ENCODE data around the gene WNT6. TPM values are rescaled to one million over a fixed set of nuclear protein-coding genes. Genes with fewer than 3 reads are reported as not detected.

The WNT6 gene
- total and polyA plus RNA-seq, 4 donors: 0.08 to 0.20 TPM; not detected in 2

- H3K27ac ChIP-seq (ENCODE audit: low read depth in 1 of 2, low read length in 2 of 2): no peak overlapping the region
- WGBS: 26% methylated on average over 16 of the region's 16 CpGs
- peaks cover 3 to 39% (median 15%) of the 10 kb centered on the region in 4 donors for H3K27me3 ChIP-seq (ENCODE audit: control insufficient read depth in 4 of 4, insufficient read depth in 4 of 4, low read length in 3 of 4)
- DNase-seq (ENCODE audit: low spot score): no peak
- TF ChIP-seq RXRA (IDR thresholded peaks at IDR 0.05): no peak
- no peak for TF ChIP-seq JUND (IDR thresholded peaks at IDR 0.05)
- TF ChIP-seq RAD21 (IDR thresholded peaks at IDR 0.05): no peak
- TF ChIP-seq YY1 (IDR thresholded peaks at IDR 0.05): no peak
- TF ChIP-seq, protein P1, sequence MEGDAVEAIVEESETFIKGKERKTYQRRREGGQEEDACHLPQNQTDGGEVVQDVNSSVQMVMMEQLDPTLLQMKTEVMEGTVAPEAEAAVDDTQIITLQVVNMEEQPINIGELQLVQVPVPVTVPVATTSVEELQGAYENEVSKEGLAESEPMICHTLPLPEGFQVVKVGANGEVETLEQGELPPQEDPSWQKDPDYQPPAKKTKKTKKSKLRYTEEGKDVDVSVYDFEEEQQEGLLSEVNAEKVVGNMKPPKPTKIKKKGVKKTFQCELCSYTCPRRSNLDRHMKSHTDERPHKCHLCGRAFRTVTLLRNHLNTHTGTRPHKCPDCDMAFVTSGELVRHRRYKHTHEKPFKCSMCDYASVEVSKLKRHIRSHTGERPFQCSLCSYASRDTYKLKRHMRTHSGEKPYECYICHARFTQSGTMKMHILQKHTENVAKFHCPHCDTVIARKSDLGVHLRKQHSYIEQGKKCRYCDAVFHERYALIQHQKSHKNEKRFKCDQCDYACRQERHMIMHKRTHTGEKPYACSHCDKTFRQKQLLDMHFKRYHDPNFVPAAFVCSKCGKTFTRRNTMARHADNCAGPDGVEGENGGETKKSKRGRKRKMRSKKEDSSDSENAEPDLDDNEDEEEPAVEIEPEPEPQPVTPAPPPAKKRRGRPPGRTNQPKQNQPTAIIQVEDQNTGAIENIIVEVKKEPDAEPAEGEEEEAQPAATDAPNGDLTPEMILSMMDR (IDR thresholded peaks at IDR 0.05; ENCODE audit: low read depth, low read length, missing input control): no peak
- no peak for TF ChIP-seq FOXA1 (IDR thresholded peaks at IDR 0.05)
- TF ChIP-seq, protein P2, sequence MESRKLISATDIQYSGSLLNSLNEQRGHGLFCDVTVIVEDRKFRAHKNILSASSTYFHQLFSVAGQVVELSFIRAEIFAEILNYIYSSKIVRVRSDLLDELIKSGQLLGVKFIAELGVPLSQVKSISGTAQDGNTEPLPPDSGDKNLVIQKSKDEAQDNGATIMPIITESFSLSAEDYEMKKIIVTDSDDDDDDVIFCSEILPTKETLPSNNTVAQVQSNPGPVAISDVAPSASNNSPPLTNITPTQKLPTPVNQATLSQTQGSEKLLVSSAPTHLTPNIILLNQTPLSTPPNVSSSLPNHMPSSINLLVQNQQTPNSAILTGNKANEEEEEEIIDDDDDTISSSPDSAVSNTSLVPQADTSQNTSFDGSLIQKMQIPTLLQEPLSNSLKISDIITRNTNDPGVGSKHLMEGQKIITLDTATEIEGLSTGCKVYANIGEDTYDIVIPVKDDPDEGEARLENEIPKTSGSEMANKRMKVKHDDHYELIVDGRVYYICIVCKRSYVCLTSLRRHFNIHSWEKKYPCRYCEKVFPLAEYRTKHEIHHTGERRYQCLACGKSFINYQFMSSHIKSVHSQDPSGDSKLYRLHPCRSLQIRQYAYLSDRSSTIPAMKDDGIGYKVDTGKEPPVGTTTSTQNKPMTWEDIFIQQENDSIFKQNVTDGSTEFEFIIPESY (IDR thresholded peaks at IDR 0.05): no peak
- no peak for TF ChIP-seq NR2F2 (IDR thresholded peaks at IDR 0.05)
- TF ChIP-seq EGR1 (IDR thresholded peaks at IDR 0.05; ENCODE audit: low read depth in 2 of 2): no peak
- TF ChIP-seq HNF4G (IDR thresholded peaks at IDR 0.05): no peak
- TF ChIP-seq ATF3 (IDR thresholded peaks at IDR 0.05): no peak
- no peak for TF ChIP-seq GABPA (IDR thresholded peaks at IDR 0.05 in 1 of 2, conservative IDR thresholded peaks at IDR 0.05 in 1 of 2)
- no peak overlapping the region for H3K9ac ChIP-seq (ENCODE audit: low read depth in 1 of 2, low read length in 2 of 2)
- no peak overlapping the region for H3K4me3 ChIP-seq (ENCODE audit: low read depth in 1 of 3, low read length in 3 of 3)
- peaks cover 3 to 13% (median 10%) of the 10 kb centered on the region in 4 donors for H3K4me1 ChIP-seq (ENCODE audit: control insufficient read depth in 4 of 4, insufficient read depth in 4 of 4, low read length in 3 of 4)
- H3K9me3 ChIP-seq (ENCODE audit: control insufficient read depth in 4 of 4, low read length in 3 of 4): no peaks in the 10 kb centered on the region
- no peaks in the 10 kb centered on the region for H3K36me3 ChIP-seq (ENCODE audit: control insufficient read depth in 4 of 4, insufficient read depth in 3 of 4, low read depth in 1 of 4, low read length in 3 of 4)
Measured at GRCh38 chr2:218878926-218879761, 19.5 kb downstream of the WNT6 start.

GRCh38 chr2:218879776-218880101 is 20.1 kb downstream of the WNT6 start:
- DNase-seq (ENCODE audit: low spot score): no peak
- no peak overlapping the region for H3K9ac ChIP-seq (ENCODE audit: low read depth in 1 of 2, low read length in 2 of 2)
- H3K9me3 ChIP-seq (ENCODE audit: control insufficient read depth in 4 of 4, low read length in 3 of 4): no peaks in the 10 kb centered on the region
- H3K4me3 ChIP-seq (ENCODE audit: low read depth in 1 of 3, low read length in 3 of 3): no peak overlapping the region
- no peak for TF ChIP-seq SP1 (IDR thresholded peaks at IDR 0.05)
- no peak for TF ChIP-seq GABPA (IDR thresholded peaks at IDR 0.05 in 1 of 2, conservative IDR thresholded peaks at IDR 0.05 in 1 of 2)
- TF ChIP-seq EGR1 (IDR thresholded peaks at IDR 0.05; ENCODE audit: low read depth in 2 of 2): no peak
- TF ChIP-seq ATF3 (IDR thresholded peaks at IDR 0.05): no peak
- no peak for TF ChIP-seq TAF1 (conservative IDR thresholded peaks at IDR 0.05)
- TF ChIP-seq, protein P2 (IDR thresholded peaks at IDR 0.05): no peak
- TF ChIP-seq NR2F2 (IDR thresholded peaks at IDR 0.05): no peak
- no peak overlapping the region for H3K27ac ChIP-seq (ENCODE audit: low read depth in 1 of 2, low read length in 2 of 2)
- 10% methylated on average over 11 of the region's 11 CpGs for WGBS
- H3K36me3 ChIP-seq (ENCODE audit: control insufficient read depth in 4 of 4, insufficient read depth in 3 of 4, low read depth in 1 of 4, low read length in 3 of 4): no peaks in the 10 kb centered on the region
- H3K27me3 ChIP-seq (ENCODE audit: control insufficient read depth in 4 of 4, insufficient read depth in 4 of 4, low read length in 3 of 4): peaks cover 2 to 34% (median 12%) of the 10 kb centered on the region in 4 donors
- H3K4me1 ChIP-seq (ENCODE audit: control insufficient read depth in 4 of 4, insufficient read depth in 4 of 4, low read length in 3 of 4): peaks cover 3 to 13% (median 10%) of the 10 kb centered on the region in 4 donors
